Omental fat pad (tissue), 4 donors: ENCODE measurements around the gene RELCH. TPM values are rescaled to one million over a fixed set of nuclear protein-coding genes. Genes with fewer than 3 reads are reported as not detected.

Experiments used
- ATAC-seq: fragments of 150-250 bp; one replicate; pipeline ENCODE4 v1.9.1; 2016; ENCODE audit warnings: mild to moderate bottlenecking, moderate library complexity; ENCODE audit not compliant: low FRiP score
- DNase-seq: peaks from one replicate; pipeline ENCODE4 v3.0.0-alpha.2; 2019; ENCODE audit warnings: low spot score
- total RNA-seq, 4 donors: library from RNA; depleted of rRNA; stranded (reverse); fragments of >200 nt; gene quantifications; one replicate each; pipeline ENCODE4 v1.1.0, GENCODE V29; 2016
- TF ChIP-seq, protein P1 (sequence below), 3 donors: fragments of 450-650 bp; IDR thresholded peaks; one replicate each; pipeline ENCODE4 v1.5.1; 2016 to 2017; ENCODE audit warnings: antibody characterized with exemption in 3 of 3, mild to moderate bottlenecking in 3 of 3, moderate library complexity in 2 of 3

Gene RELCH
- total RNA-seq, 4 donors from 2014 or later, result 21.8 to 42.7 (median 29.8) TPM

- TF ChIP-seq, protein P1, sequence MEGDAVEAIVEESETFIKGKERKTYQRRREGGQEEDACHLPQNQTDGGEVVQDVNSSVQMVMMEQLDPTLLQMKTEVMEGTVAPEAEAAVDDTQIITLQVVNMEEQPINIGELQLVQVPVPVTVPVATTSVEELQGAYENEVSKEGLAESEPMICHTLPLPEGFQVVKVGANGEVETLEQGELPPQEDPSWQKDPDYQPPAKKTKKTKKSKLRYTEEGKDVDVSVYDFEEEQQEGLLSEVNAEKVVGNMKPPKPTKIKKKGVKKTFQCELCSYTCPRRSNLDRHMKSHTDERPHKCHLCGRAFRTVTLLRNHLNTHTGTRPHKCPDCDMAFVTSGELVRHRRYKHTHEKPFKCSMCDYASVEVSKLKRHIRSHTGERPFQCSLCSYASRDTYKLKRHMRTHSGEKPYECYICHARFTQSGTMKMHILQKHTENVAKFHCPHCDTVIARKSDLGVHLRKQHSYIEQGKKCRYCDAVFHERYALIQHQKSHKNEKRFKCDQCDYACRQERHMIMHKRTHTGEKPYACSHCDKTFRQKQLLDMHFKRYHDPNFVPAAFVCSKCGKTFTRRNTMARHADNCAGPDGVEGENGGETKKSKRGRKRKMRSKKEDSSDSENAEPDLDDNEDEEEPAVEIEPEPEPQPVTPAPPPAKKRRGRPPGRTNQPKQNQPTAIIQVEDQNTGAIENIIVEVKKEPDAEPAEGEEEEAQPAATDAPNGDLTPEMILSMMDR (IDR thresholded peaks at IDR 0.05), result no peak
- ATAC-seq (no peak), DNase-seq (no peak)
These were observed 97.6 kb downstream of the RELCH start for GRCh38 chr18:62284637-62285036.

DNA sequence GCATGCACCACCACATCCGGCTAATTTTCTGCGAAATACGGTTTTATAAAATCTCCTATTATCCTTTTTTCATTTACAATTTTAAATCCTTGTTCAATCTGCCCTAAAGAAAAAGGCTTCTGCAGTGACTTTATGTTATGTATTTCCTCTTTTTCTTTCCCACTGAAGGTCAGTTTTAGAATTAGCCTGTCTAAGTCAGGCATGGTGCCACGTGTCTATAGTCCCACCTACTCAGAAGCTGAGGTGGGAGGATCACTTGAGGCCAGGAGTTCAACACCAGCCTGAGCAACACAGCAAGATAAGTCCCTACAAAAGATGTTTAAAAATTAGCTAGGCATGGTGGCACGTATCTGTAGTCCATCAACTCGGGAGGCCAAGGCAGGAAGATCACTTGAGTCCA lies 98.2 kb downstream of the RELCH start:
- TF ChIP-seq, protein P1 (IDR thresholded peaks at IDR 0.05), result no peak
- DNase-seq (no peak), ATAC-seq (no peak)

DNA sequence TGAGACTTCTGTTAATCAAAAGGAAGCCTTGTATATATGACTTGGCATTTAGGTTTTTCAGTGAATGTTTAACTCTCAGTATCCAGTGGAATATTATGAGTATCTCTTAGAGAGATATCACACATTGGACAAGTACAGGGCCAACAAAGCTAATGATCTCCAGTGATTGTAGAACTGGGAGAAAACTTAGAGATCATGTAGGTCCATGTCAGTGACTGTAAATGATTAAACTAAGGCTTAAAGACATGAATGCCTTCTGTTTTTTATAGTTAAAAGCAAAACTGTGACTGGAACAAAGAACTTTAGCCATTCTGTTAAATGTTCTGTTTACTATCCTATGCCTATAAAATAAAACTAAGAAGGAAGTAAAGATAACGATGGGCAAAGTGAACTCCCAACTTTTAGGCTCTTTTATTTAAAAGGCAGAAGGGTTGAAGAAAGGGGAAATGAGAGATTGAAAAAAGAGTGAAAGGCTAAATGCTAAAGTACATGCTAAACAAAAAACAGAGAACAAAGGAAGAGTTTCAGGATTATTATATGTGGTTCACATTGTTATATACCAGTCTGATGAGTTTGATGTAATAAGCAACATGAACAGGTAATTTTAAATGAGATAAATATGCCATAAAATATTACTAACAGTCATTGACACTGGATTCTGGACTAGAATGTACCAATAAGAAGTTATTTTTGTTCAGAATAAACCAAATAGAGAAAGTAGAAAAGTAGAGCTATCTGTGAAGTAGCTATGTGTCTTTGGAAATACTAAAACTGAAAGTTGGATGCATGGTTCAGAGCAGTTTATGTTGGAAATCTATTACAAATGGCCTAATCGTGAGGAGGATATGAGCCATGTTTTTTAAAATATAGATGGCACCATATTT lies 101.0 kb downstream of the RELCH start:
- TF ChIP-seq, protein P1 (IDR thresholded peaks at IDR 0.05), result no peak
- no peak for DNase-seq
- no peak for ATAC-seq

- no peak for ATAC-seq
- DNase-seq, result no peak
- TF ChIP-seq, protein P1 (IDR thresholded peaks at IDR 0.05), result no peak
These were observed 101.6 kb downstream of the RELCH start for GRCh38 chr18:62288665-62289008.

GRCh38 chr18:62289047-62289446 lies 102.0 kb downstream of the RELCH start:
- TF ChIP-seq, protein P1 (IDR thresholded peaks at IDR 0.05), result no peak
- ATAC-seq, result no peak
- no peak for DNase-seq

DNA sequence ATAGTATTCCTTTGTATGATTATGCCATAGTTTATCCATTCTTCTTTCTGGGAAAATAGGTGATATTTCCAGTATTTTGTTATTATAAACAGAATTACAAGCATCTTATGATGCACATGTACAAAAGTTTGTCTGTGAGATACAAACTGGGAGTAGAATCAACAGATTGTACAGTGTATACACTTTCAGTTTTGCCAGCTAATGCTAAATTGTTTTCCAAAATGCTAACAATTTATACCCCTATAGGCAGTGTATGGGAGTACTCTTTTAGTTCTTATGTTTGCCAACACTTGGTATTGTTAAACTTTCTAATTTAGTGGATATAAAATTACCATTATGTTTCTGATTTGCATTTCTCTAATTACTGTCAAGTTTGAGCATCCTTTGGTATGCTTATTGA lies 107.0 kb downstream of the RELCH start:
- ATAC-seq, result no peak
- DNase-seq, result no peak
- TF ChIP-seq, protein P1 (IDR thresholded peaks at IDR 0.05), result no peak

GRCh38 chr18:62300359-62300963 lies 113.4 kb downstream of the RELCH start:
- TF ChIP-seq, protein P1 (IDR thresholded peaks at IDR 0.05), result no peak
- ATAC-seq (no peak), DNase-seq (no peak)
